Stimulated activated CD8-positive, alpha-beta memory T cell treated with anti-CD3 and anti-CD28 coated beads, Interleukin-15, amount 100 ng/mL, for 4 hours (primary cell): ENCODE results near the gene WDR45.
"Not testable (repeated sequence)": the region's sequence is repeated elsewhere in the genome, so short reads cannot be mapped to it uniquely, and the experiment has no call there.

Experiments used
- DNase-seq, 2 donors: peaks; one replicate each; pipeline ENCODE4 v3.0.0-alpha.2; 2020; ENCODE audit warnings: low read depth in 2 of 2

WDR45 gene

DNA sequence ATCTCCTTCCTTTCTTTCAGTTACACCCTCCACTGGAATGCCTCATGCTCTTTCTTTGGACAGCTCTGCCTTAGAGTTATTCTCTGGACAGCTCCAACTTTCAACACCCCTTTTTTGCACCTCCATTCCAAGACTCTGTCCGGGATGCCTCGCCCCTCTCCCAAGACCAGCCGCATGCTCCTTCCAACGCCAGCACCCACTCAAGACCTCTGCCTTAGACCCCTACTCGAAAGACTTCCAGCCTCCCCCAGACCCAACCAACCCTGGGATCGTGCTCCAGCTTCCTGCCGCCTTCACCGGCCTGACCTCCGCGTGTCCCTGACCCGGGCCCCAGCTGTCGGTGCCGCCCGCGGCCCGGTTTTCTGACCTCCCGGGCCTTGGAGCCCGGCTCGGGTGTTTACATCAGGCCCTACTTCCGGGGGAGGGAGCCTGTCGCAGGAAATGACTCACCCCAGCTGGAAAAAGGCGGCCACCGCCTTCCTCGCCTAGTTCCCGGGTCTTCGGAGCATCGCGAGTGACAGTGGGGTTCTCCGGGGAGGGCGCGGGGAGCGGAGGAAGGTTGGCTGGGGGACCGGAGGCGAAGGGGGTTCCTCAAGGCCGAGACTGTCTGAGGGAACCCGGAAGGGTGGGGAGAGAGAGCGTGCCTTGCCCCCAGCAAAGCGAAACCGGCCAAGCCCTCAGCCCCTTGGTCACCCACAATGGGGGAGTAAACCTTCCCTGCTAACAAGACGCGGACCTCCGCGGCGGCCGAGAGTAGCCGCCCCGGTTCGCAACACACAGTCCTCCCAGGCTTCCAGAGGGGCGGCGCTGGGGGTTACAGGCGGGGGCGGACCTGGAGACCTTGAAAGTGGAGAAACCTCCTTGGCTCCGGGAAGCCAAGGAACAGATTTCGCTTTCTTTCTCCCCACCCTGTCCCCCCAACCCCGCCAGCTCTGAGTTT is at the start of gene WDR45:
Gene WDR45, minus strand, starts transcription at position 399 of the 940 bp plus-strand sequence. CDS start 1,792 bp downstream, outside the sequence.
- DNase-seq, result peak; percentile 48 to 56

- DNase-seq, result no peak
Measured at GRCh38 chrX:49129427-49129826, 49.7 kb upstream of the WDR45 start.

DNA sequence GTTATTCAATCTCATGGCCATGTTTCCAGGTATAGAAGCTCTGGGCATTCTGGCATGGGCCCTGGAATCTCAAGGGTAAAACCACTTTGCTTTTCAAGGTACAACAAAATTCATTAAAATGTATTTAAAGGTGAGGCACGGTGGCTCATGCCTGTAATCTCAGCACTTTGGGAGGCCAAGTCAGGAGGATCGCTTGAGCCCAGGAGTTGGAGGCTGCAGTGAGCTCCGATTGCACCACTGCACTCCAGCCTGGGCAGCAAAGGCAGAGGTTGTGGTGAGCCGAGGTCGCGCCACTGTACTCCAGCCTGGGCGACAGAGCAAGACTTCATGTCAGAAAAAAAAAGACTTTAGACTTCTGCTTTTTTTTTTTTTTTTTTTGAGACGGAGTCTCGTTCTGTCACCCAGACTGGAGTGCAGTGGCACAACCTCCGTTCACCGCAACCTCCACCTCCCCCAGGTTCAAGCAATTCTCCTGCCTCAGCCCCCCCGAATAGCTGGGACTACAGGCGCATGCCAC is 48.1 kb upstream of the WDR45 start:
- not testable (repeated sequence) for DNase-seq

DNA sequence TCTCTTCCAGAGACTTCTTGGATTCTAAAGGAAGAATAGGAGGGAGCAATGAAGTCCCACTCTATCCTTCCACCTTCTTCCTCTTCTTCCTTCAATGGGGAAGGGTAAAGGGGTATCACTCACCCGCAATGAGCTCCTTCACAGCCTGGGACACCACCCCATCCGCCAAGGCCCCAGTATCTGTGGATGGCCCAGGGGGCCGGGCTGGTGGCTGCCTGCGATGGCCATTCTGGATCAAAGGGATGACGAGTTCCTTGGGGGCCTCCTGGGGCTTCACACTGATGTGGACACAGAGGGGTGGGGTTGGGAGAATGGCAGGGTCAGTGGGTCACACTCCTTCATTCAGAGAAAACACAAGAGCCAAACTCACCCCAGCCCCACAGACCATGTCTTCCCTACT is 42.8 kb upstream of the WDR45 start:
- DNase-seq, result no peak

- DNase-seq, result no peak
Measured at GRCh38 chrX:49120091-49120490, 40.4 kb upstream of the WDR45 start.

DNA sequence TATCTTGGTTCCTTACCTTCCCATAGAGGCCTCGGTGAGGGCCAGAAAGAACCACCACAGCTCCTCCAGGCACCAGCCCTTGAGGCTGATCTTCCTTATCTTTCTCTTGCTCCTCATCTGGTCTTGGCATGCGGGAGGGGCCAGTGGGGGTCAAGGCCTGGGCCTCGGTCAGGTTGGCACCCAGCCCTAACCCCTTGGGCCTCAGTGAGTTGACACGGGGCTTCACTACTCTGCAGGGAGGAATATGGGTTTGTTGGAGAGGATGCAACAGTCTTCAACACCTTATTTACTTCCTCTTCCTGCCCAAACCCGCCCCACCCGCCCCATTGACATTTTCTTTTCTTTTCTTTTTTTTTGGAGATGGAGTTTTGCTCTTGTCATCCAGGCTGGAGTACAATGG is 37.9 kb upstream of the WDR45 start:
- DNase-seq, result no peak

- no peak for DNase-seq
Measured at GRCh38 chrX:49116716-49117115, 37.0 kb upstream of the WDR45 start.

DNA sequence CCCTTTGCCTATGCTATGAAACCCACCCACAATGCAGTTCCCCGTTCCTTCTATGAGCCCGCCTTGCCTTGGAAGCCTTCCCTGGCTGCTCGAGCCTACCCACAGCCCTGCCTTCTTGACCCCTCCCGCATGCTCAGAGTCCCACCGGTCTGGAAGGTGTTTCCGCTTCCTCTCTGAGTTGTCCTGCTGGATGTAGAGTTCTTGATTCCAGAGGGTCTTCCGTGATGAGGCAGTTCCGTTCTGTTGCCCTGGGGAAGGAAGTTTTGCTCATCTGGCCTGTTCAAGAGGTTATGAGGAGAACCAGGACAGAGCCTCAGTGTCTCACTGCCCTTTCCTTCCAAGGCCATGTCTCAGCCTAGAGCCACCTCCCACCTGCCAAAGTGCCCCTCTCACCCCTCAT is 36.4 kb upstream of the WDR45 start:
- DNase-seq, result no peak

GRCh38 chrX:49111791-49112190 is 32.1 kb upstream of the WDR45 start:
- no peak for DNase-seq

GRCh38 chrX:49110417-49110816 is 30.7 kb upstream of the WDR45 start:
- DNase-seq, result no peak

- DNase-seq, result no peak
Measured at GRCh38 chrX:49108641-49109040, 29.0 kb upstream of the WDR45 start.

DNA sequence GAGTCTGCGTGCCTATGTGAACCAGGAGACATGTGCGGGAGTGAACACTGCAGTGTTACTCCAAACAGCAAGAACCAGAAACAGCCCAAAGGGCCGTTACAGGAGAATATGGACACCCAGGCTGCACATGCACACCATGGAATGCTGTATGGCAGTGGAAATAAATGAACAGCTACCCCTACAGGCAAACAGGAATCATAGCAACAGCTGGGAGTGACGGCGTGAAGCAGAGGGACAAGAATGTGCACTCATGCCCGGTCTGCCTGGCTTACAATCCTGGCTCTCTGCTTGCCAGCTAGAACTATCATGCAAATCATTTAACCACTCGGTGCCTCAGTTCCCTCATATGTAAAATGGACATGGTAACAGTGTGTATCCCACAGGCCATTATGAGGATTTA is 27.2 kb upstream of the WDR45 start:
- no peak for DNase-seq

DNA sequence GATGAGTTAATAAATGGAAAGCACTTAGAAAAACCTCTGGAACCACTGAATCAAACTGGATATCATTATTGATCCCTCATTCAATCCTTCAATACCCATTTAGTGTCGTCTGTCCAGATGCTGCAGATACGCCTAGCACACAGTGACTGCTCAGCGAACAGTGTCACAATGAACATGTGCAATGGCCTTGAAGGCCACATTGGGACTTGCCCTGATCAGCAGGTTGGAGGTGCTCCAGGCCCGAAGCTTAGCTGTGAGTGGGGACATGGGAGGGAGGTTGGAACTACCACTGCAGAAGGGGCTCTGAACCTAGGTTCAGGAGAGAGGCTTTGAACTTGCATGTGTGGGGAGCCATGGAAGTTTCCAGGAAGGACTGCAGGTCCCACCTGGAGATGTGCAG is 26.6 kb upstream of the WDR45 start:
- DNase-seq, result no peak

- DNase-seq, result no peak
Measured at GRCh38 chrX:49103637-49104036, 23.9 kb upstream of the WDR45 start.

DNA sequence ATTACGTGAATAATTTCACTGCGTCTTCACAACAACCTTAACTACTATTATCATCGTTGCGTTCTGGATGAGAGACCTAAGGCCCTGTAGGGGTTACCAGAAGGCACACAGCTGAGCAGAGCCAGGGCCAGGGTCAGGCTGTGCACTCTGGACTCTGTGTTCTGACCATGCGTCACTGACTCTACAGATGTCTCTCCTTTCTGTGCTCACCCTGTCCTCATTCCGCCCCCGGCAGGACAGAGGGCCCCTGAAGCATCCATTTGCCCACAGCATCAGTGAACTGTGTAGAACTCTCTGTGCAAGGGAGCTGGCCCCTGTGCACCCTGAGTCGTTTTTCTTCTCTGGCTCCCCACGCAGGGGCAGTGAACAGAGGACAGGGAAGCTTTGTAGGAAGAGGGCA is 22.5 kb upstream of the WDR45 start:
- no peak for DNase-seq

- no peak for DNase-seq
Measured at GRCh38 chrX:49101629-49101984, 21.9 kb upstream of the WDR45 start.

DNA sequence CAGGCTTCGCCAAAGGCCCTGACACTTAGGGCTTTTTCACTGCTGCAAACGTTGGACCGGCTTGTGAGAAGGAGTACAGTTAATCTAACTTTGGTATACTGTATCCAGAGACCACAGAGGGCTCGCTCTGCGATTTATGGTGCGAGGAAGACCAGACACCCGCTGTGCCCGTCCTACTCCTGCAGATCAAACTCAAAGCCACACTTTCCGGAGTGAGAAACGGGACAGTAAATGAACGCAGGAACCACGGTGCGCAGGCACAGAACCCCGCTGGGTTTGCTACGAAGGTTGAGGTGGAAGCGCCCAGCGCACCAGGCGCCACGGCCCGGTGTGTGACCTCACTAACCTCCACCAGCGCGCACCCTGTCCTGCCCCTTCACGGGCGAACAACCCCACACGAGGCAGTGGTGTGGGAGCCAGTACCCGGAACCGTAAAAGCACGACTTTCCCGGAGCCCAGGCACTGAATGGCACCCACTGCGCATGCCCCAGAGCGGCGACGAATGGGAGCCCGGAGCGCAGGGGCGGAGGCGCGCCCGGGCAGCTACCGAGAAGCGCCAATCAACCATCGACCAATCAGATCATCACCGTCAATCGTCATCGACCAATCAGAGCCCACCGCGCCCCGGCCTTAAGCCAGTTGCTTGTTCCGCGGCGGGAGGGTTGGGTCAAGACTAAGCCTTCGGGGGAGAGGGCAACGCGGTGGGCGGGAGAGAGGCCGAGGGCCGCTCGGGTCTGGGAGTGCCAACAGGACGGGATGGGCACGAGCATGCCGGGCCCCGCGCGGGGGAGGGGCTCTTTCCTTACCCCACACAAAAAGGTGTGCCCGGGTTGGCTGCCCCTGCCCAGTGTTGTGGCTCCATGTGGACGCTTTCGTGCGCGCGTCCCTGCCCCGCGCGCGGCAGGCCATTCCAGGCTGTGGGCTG is 21.3 kb upstream of the WDR45 start:
- peak; percentile 76 to 77 for DNase-seq

- no peak for DNase-seq
Measured at GRCh38 chrX:49096419-49096818, 16.7 kb upstream of the WDR45 start.

- DNase-seq, result no peak
Measured at GRCh38 chrX:49089553-49089952, 9.9 kb upstream of the WDR45 start.

DNA sequence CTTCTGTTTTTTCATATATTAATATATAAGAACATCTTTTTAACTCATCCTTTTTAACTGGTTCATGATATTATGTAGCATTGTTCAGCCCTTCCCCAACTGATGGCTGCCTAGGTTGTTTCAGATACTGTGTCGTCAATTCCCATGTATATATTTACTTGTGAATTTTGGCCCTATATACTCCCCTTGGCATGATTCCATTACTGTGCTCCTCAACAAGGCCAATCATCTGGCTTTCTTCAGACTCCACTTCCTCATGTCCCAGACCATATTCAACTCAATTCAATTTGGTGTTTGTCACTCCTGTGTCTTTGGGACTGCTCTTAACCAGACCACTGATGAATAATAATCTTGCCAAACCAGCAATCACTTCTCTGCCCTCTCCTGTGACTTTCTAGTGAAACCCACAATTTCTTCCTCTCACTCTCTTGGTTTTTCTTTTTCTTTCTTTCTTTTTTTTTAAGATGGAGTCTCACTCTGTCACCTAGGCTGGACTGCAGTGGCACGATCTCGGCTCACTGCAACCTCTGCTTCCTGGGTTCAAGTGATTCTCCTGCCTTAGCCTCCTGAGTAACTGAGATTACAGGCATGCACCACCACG is 2.7 kb upstream of the WDR45 start:
- no peak for DNase-seq

- DNase-seq, result no peak
Measured at GRCh38 chrX:49077941-49078340, 1.7 kb downstream of the WDR45 start.

GRCh38 chrX:49075347-49075746 is 4.3 kb downstream of the WDR45 start:
- DNase-seq, result no peak
